ENCODE results near the gene NGF.

NGF gene

DNA sequence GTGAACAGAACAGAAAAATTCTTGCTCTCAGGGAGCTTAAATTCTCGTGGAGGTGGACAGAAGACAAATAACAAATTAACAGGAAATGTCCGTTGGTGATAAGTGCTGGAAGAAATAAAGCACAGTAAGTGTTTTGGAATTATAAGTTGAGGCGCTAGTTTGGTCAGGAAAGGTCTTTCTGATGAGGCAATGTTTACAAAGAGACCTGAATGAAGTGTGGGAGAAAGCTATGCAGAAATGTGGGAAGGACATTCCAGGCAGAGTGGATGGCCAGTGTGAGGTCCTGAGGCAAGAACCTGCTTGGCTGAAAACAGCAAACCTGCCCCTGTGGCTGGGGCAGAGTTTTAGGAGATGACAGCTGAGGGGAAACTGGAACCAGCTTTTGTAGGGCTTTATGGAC is 23.3 kb downstream of the NGF start:
- WGBS (ENCODE audit: extremely low coverage, insufficient coverage, insufficient read length) = no CpG with 5 or more reads among the region's 3 CpGs
- Histone ChIP-seq H2BK120ac (ENCODE audit: insufficient read depth, low read length, poor library complexity) (no peak overlapping the region), H3K23ac (ENCODE audit: low read length) (no peak overlapping the region), H4K8ac (ENCODE audit: low read depth, low read length) (no peak overlapping the region), H3K36me3 (ENCODE audit: control insufficient read depth in 1 of 2, insufficient read depth in 2 of 2, low read length in 2 of 2) (no peaks in the 10 kb centered on the region), H2BK12ac (ENCODE audit: low read length) (no peak overlapping the region), H3K4me3 (ENCODE audit: low read depth, low read length) (no peak overlapping the region), H3K4me2 (ENCODE audit: low read length) (no peak overlapping the region), H3K18ac (ENCODE audit: low read length) (no peak overlapping the region), H3K9ac (ENCODE audit: low read length) (no peak overlapping the region), H3K9me3 (ENCODE audit: insufficient read depth, low read depth, low read length) (no peaks in the 10 kb centered on the region), H4K12ac (ENCODE audit: low read depth, low read length) (no peak overlapping the region), H3K4ac (ENCODE audit: low read depth, low read length) (no peak overlapping the region), H3K14ac (ENCODE audit: low read length) (no peak overlapping the region), H3K27ac (ENCODE audit: low read depth, low read length) (no peak overlapping the region), H4K91ac (ENCODE audit: low read depth, low read length) (no peak overlapping the region), H2AFZ (ENCODE audit: insufficient read depth, low read length, poor library complexity) (no peak overlapping the region), H2BK5ac (ENCODE audit: low read depth, low read length, poor library complexity) (no peak overlapping the region), H3K79me2 (ENCODE audit: control insufficient read depth, insufficient read depth, low read length, poor library complexity) (no peaks in the 10 kb centered on the region), H2AK5ac (ENCODE audit: low read length) (no peak overlapping the region), H3K79me1 (ENCODE audit: low read length) (no peaks in the 10 kb centered on the region), H3K27me3 (ENCODE audit: insufficient read depth, low read length) (no peaks in the 10 kb centered on the region), H3K4me1 (ENCODE audit: control insufficient read depth in 1 of 2, insufficient read depth in 2 of 2, low read length in 2 of 2) (peaks cover 2 to 4% of the 10 kb centered on the region in 2 experiments)
- peak; percentile 71 to 81 for DNase-seq

GRCh38 chr1:115314092-115314491 is 24.0 kb downstream of the NGF start:
- H4K8ac ChIP-seq (ENCODE audit: low read depth, low read length) = no peak overlapping the region
- H3K23ac ChIP-seq (ENCODE audit: low read length) = no peak overlapping the region
- no peak for DNase-seq
- no peak overlapping the region for H3K18ac ChIP-seq (ENCODE audit: low read length)
- H3K27me3 ChIP-seq (ENCODE audit: insufficient read depth, low read length) = no peaks in the 10 kb centered on the region
- no peak overlapping the region for H2AFZ ChIP-seq (ENCODE audit: insufficient read depth, low read length, poor library complexity)
- no peak overlapping the region for H2AK5ac ChIP-seq (ENCODE audit: low read length)
- H3K4me1 ChIP-seq (ENCODE audit: control insufficient read depth in 1 of 2, insufficient read depth in 2 of 2, low read length in 2 of 2) = peaks cover 2 to 4% of the 10 kb centered on the region in 2 experiments
- no peak overlapping the region for H3K27ac ChIP-seq (ENCODE audit: low read depth, low read length)
- no peak overlapping the region for H3K14ac ChIP-seq (ENCODE audit: low read length)
- no peak overlapping the region for H4K12ac ChIP-seq (ENCODE audit: low read depth, low read length)
- no peaks in the 10 kb centered on the region for H3K36me3 ChIP-seq (ENCODE audit: control insufficient read depth in 1 of 2, insufficient read depth in 2 of 2, low read length in 2 of 2)
- H3K4me2 ChIP-seq (ENCODE audit: low read length) = no peak overlapping the region
- H2BK12ac ChIP-seq (ENCODE audit: low read length) = no peak overlapping the region
- no peak overlapping the region for H2BK120ac ChIP-seq (ENCODE audit: insufficient read depth, low read length, poor library complexity)
- H4K91ac ChIP-seq (ENCODE audit: low read depth, low read length) = no peak overlapping the region
- H3K4me3 ChIP-seq (ENCODE audit: low read depth, low read length) = no peak overlapping the region
- no peak overlapping the region for H3K4ac ChIP-seq (ENCODE audit: low read depth, low read length)
- H3K9ac ChIP-seq (ENCODE audit: low read length) = no peak overlapping the region
- no peaks in the 10 kb centered on the region for H3K79me2 ChIP-seq (ENCODE audit: control insufficient read depth, insufficient read depth, low read length, poor library complexity)
- H3K79me1 ChIP-seq (ENCODE audit: low read length) = no peaks in the 10 kb centered on the region
- H3K9me3 ChIP-seq (ENCODE audit: insufficient read depth, low read depth, low read length) = no peaks in the 10 kb centered on the region
- H2BK5ac ChIP-seq (ENCODE audit: low read depth, low read length, poor library complexity) = no peak overlapping the region
- WGBS (ENCODE audit: extremely low coverage, insufficient coverage, insufficient read length) = no CpG with 5 or more reads among the region's 4 CpGs

DNA sequence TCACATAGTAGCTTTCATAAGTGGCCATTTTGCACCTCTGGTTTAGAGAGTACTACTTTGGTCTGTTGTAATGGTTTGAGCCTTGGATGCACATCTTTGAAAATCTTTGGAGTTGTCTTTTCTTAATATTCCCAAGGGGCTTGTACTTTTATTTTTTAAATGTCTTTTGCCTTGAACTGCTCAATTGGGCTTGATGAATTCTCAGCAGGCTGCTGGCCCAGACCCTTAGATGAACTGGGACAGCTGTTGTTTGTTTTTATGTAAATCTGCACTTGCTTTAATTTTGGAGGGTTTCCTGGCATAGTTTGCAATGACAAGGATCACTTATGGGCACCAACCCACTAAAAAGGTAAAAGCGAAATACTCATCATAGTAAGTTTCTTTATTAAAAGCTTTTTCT is 24.9 kb downstream of the NGF start:
- no peak overlapping the region for H4K8ac ChIP-seq (ENCODE audit: low read depth, low read length)
- no peaks in the 10 kb centered on the region for H3K79me1 ChIP-seq (ENCODE audit: low read length)
- H3K4me1 ChIP-seq (ENCODE audit: control insufficient read depth in 1 of 2, insufficient read depth in 2 of 2, low read length in 2 of 2) = peaks cover 2 to 4% of the 10 kb centered on the region in 2 experiments
- no peak overlapping the region for H3K14ac ChIP-seq (ENCODE audit: low read length)
- H3K4me3 ChIP-seq (ENCODE audit: low read depth, low read length) = no peak overlapping the region
- no peak overlapping the region for H2BK5ac ChIP-seq (ENCODE audit: low read depth, low read length, poor library complexity)
- H3K9ac ChIP-seq (ENCODE audit: low read length) = no peak overlapping the region
- no peak overlapping the region for H3K4ac ChIP-seq (ENCODE audit: low read depth, low read length)
- no peak overlapping the region for H3K27ac ChIP-seq (ENCODE audit: low read depth, low read length)
- H3K9me3 ChIP-seq (ENCODE audit: insufficient read depth, low read depth, low read length) = no peaks in the 10 kb centered on the region
- H2AK5ac ChIP-seq (ENCODE audit: low read length) = no peak overlapping the region
- H3K4me2 ChIP-seq (ENCODE audit: low read length) = no peak overlapping the region
- no peak overlapping the region for H3K23ac ChIP-seq (ENCODE audit: low read length)
- H3K36me3 ChIP-seq (ENCODE audit: control insufficient read depth in 1 of 2, insufficient read depth in 2 of 2, low read length in 2 of 2) = no peaks in the 10 kb centered on the region
- H2BK120ac ChIP-seq (ENCODE audit: insufficient read depth, low read length, poor library complexity) = no peak overlapping the region
- no peak overlapping the region for H2AFZ ChIP-seq (ENCODE audit: insufficient read depth, low read length, poor library complexity)
- H3K18ac ChIP-seq (ENCODE audit: low read length) = no peak overlapping the region
- no peak overlapping the region for H4K12ac ChIP-seq (ENCODE audit: low read depth, low read length)
- no CpG with 5 or more reads among the region's 1 CpG for WGBS (ENCODE audit: extremely low coverage, insufficient coverage, insufficient read length)
- peak in 1 of 2 donors; percentile 20 for DNase-seq
- no peaks in the 10 kb centered on the region for H3K27me3 ChIP-seq (ENCODE audit: insufficient read depth, low read length)
- no peaks in the 10 kb centered on the region for H3K79me2 ChIP-seq (ENCODE audit: control insufficient read depth, insufficient read depth, low read length, poor library complexity)
- H2BK12ac ChIP-seq (ENCODE audit: low read length) = no peak overlapping the region
- H4K91ac ChIP-seq (ENCODE audit: low read depth, low read length) = no peak overlapping the region

GRCh38 chr1:115312742-115313141 is 25.3 kb downstream of the NGF start:
- no peak overlapping the region for H3K14ac ChIP-seq (ENCODE audit: low read length)
- no peak overlapping the region for H2AFZ ChIP-seq (ENCODE audit: insufficient read depth, low read length, poor library complexity)

More at GRCh38 chr1:115312742-115313141, 25.3 kb downstream of the NGF start:
- Histone ChIP-seq H3K4me3 (ENCODE audit: low read depth, low read length) (no peak overlapping the region), H3K27ac (ENCODE audit: low read depth, low read length) (no peak overlapping the region), H3K9me3 (ENCODE audit: insufficient read depth, low read depth, low read length) (no peaks in the 10 kb centered on the region), H3K27me3 (ENCODE audit: insufficient read depth, low read length) (no peaks in the 10 kb centered on the region), H3K9ac (ENCODE audit: low read length) (no peak overlapping the region), H3K36me3 (ENCODE audit: control insufficient read depth in 1 of 2, insufficient read depth in 2 of 2, low read length in 2 of 2) (no peaks in the 10 kb centered on the region), H4K8ac (ENCODE audit: low read depth, low read length) (no peak overlapping the region), H3K4ac (ENCODE audit: low read depth, low read length) (no peak overlapping the region), H4K91ac (ENCODE audit: low read depth, low read length) (no peak overlapping the region), H3K79me1 (ENCODE audit: low read length) (no peaks in the 10 kb centered on the region), H3K4me2 (ENCODE audit: low read length) (no peak overlapping the region), H2BK120ac (ENCODE audit: insufficient read depth, low read length, poor library complexity) (no peak overlapping the region), H2BK5ac (ENCODE audit: low read depth, low read length, poor library complexity) (no peak overlapping the region), H3K18ac (ENCODE audit: low read length) (no peak overlapping the region), H3K79me2 (ENCODE audit: control insufficient read depth, insufficient read depth, low read length, poor library complexity) (no peaks in the 10 kb centered on the region), H3K4me1 (ENCODE audit: control insufficient read depth in 1 of 2, insufficient read depth in 2 of 2, low read length in 2 of 2) (peaks cover 2 to 4% of the 10 kb centered on the region in 2 experiments), H2BK12ac (ENCODE audit: low read length) (no peak overlapping the region), H3K23ac (ENCODE audit: low read length) (no peak overlapping the region), H4K12ac (ENCODE audit: low read depth, low read length) (no peak overlapping the region), H2AK5ac (ENCODE audit: low read length) (no peak overlapping the region)
- peak in 1 of 2 donors; percentile 15 for DNase-seq

All from trophoblast cell (in vitro differentiated cells and primary cell).